ENCODE measurements around the gene SLC6A19. TPM values are rescaled to one million over a fixed set of nuclear protein-coding genes. Genes with fewer than 3 reads are reported as not detected.

The SLC6A19 gene
- total RNA-seq, 1 donor from 2014 or later = not detected

- Histone ChIP-seq H3K9me3 (no peaks in the 10 kb centered on the region), H3K4me1 (no peaks in the 10 kb centered on the region), H3K36me3 (no peaks in the 10 kb centered on the region), H3K4me3 (no peak overlapping the region), H3K27ac (no peak overlapping the region), H3K27me3 (peaks cover 4% of the 10 kb centered on the region)
- intact Hi-C loops (cut with DNase I) = no loop called here
- no peak for TF ChIP-seq CTCF (IDR thresholded peaks at IDR 0.05)
- DNase-seq (ENCODE audit: low spot score in 2 of 2) = no peak
Measured at GRCh38 chr5:1159774-1160406, 41.5 kb upstream of the SLC6A19 start.

- Histone ChIP-seq H3K4me3 (no peak overlapping the region), H3K9me3 (no peaks in the 10 kb centered on the region), H3K4me1 (no peaks in the 10 kb centered on the region), H3K36me3 (no peaks in the 10 kb centered on the region), H3K27ac (no peak overlapping the region), H3K27me3 (no peaks in the 10 kb centered on the region)
- intact Hi-C loops (cut with DNase I) = no loop called here
- no peak for TF ChIP-seq CTCF (IDR thresholded peaks at IDR 0.05)
- DNase-seq (ENCODE audit: low spot score in 2 of 2) = no peak
Measured at GRCh38 chr5:1161108-1161832, 40.1 kb upstream of the SLC6A19 start.

- intact Hi-C loops (cut with DNase I) = no loop called here
- TF ChIP-seq CTCF (IDR thresholded peaks at IDR 0.05) = no peak
Measured at GRCh38 chr5:1161833-1162229, 39.6 kb upstream of the SLC6A19 start.

GRCh38 chr5:1162276-1162675 lies 39.1 kb upstream of the SLC6A19 start:
- Histone ChIP-seq H3K4me1 (no peaks in the 10 kb centered on the region), H3K9me3 (no peaks in the 10 kb centered on the region), H3K36me3 (no peaks in the 10 kb centered on the region), H3K27me3 (no peaks in the 10 kb centered on the region), H3K27ac (no peak overlapping the region), H3K4me3 (no peak overlapping the region)
- no peak for DNase-seq (ENCODE audit: low spot score in 2 of 2)
- TF ChIP-seq CTCF (IDR thresholded peaks at IDR 0.05) = no peak
- intact Hi-C loops (cut with DNase I) = no loop called here

More at GRCh38 chr5:1161833-1162229, 39.6 kb upstream of the SLC6A19 start:
- H3K27me3 ChIP-seq = no peaks in the 10 kb centered on the region
- no peaks in the 10 kb centered on the region for H3K9me3 ChIP-seq
- H3K36me3 ChIP-seq = no peaks in the 10 kb centered on the region
- H3K27ac ChIP-seq = no peak overlapping the region
- H3K4me1 ChIP-seq = no peaks in the 10 kb centered on the region
- DNase-seq (ENCODE audit: low spot score in 2 of 2) = no peak
- no peak overlapping the region for H3K4me3 ChIP-seq

GRCh38 chr5:1162751-1163150 lies 38.6 kb upstream of the SLC6A19 start:
- Histone ChIP-seq H3K4me3 (no peak overlapping the region), H3K36me3 (no peaks in the 10 kb centered on the region), H3K27ac (no peak overlapping the region), H3K4me1 (no peaks in the 10 kb centered on the region), H3K27me3 (no peaks in the 10 kb centered on the region), H3K9me3 (no peaks in the 10 kb centered on the region)
- intact Hi-C loops (cut with DNase I) = no loop called here
- DNase-seq (ENCODE audit: low spot score in 2 of 2) = no peak
- TF ChIP-seq CTCF (IDR thresholded peaks at IDR 0.05) = no peak

All from ascending aorta (tissue), 2 donors.